GM12891 (cell line): ENCODE measurements around the gene NDUFA11.
"Not testable (repeated sequence)": the region's sequence is repeated elsewhere in the genome, so short reads cannot be mapped to it uniquely, and the experiment has no call there.

ENCODE experiments used
- DNase-seq: peaks from one replicate; pipeline ENCODE4 v3.0.0; 2011; ENCODE audit warnings: low spot score; ENCODE audit not compliant: insufficient read length
- FAIRE-seq: peaks from 2 replicates; lab custom pipeline; 2011; peaks lifted over from hg19 to GRCh38; lab: Jason Lieb, UNC
- PAX5 ChIP-seq: IDR thresholded peaks from 2 replicates; pipeline ENCODE4 v1.6.1; 2011; ENCODE audit warnings: low read length, moderate library complexity, mild to moderate bottlenecking; ENCODE audit not compliant: insufficient read depth, severe bottlenecking
- POLR2A ChIP-seq: IDR thresholded peaks from 2 replicates; pipeline ENCODE4 v1.6.1; 2011; ENCODE audit warnings: low read depth, low read length, control low read depth
- POLR2AphosphoS5 ChIP-seq: IDR thresholded peaks from 2 replicates; pipeline ENCODE4 v1.6.1; 2011; ENCODE audit warnings: low read depth, low read length, control low read depth
- POU2F2 ChIP-seq: IDR thresholded peaks from 2 replicates; pipeline ENCODE4 v1.6.1; 2011; ENCODE audit warnings: low read depth, mild to moderate bottlenecking, control low read depth, low read length, moderate library complexity
- SPI1 ChIP-seq: IDR thresholded peaks from 2 replicates; pipeline ENCODE4 v1.6.1; 2011; ENCODE audit warnings: low read depth, low read length, control low read depth
- TAF1 ChIP-seq: IDR thresholded peaks from 2 replicates; pipeline ENCODE4 v1.6.1; 2011; ENCODE audit warnings: low read depth, low read length, control low read depth

The NDUFA11 gene

DNA sequence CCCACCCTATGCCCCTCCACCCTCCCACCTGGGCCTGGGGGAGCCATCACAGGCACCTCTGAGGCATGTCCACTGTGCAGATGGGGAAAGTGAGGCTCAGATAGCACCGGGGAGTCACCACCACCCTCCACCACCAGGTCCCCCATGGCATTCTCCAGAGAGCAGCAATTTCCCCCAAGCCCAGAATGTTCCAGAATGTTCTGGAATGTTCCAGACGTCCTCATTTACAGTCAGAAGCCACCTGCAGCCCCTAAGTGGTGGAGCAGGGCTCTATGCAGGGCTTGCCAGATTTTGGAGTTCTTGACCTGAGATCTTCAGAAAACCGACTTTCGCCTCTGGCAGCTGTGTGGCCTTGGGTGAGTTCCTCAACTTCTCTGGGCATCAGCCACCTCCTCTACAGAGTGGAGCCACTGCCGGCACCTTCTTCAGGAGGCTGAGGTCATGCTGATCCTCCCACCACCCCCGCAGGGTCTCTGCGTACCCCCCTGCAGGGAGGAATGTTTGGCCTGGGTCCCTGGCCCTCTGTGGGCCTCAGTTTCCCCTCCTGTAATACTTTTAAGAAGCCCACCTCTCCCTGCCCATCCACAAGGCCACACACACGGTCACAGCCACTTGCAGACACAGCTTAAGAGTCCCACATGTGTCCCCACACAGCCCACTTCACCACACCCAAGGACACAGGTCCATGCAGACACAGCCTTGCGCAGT, 39.4 kb downstream of the NDUFA11 start:
- no peak for TF ChIP-seq SPI1
- no peak for TF ChIP-seq POLR2AphosphoS5
- no peak for TF ChIP-seq TAF1
- TF ChIP-seq PAX5, result no peak
- TF ChIP-seq POU2F2, result no peak
- no peak for TF ChIP-seq POLR2A
- FAIRE-seq (no peak), DNase-seq (no peak)

DNA sequence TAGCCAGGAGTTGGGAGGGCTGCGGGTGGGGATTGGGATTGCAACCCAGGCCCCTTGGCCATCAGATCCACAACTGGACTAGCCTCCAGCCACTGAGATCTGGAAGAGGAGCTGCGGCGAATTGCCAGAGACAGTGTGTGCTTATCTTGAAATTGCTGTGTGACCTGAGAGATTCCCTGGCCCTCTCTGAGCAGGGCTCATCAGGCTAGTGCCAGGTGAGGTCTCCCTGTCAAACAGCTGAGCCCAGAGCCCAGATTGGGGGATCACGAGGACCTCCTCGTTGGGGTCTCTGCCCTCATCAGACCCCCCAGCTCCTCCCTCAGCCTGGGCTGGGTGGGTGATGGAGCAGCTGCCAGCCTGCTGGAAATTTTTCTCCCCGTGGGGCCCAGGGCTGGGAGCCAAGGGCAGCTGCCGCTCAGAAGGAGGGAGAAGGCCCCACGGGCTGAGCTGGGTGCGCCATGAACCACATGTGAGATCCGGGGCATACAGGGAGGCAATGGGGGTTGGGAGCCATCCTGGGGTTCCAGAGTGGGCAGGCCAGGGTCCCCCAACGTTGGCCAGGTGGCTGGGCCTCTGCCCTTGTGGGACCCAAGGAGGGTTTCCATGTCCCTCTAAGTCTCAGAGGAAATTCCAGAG, 40.4 kb downstream of the NDUFA11 start:
- TF ChIP-seq PAX5 (no peak), POLR2AphosphoS5 (no peak), TAF1 (no peak), POU2F2 (no peak)
- DNase-seq (no peak), FAIRE-seq (no peak)

DNA sequence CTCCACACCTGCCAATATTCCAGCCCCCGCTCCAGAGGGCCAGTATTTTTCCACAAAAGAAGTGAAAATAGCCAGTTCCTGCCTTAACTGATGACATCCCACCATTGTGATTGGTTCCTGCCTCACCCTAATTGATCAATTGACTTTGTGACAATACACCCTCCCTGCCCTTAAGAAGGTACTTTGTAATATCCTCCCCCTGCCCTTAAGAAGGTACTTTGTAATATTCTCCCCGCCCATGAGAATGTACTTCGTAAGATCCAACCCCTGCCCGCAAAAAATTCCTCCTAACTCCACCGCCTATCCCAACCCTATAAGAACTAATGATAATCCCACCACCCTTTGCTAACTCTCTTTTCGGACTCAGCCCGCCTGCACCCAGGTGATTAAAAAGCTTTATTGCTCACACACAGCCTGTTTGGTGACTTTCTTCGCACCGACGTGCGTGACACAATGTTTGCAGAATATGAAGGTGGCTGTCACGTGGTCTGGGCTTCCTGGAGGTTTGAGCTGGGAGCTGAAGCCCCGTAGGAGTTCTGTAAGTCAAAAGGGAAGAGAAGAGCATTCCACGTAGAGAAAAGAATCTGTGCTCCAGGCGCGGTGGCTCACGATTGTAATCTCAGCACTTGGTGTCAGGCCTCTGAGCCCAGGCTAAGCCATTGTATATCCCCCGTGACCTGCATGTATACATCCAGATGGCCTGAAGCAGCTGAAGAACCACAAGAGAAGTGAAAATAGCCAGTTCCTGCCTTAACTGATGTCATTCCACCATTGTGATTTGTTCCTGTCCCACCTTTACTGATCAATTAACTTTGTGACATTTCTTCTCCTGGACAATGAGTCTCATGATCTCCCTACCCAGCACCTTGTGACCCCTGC, 46.1 kb downstream of the NDUFA11 start:
- TF ChIP-seq SPI1 (no peak), POLR2A (no peak), POLR2AphosphoS5 (no peak), TAF1 (no peak), PAX5 (no peak), POU2F2 (no peak)
- DNase-seq (no peak), FAIRE-seq (no peak)

DNA sequence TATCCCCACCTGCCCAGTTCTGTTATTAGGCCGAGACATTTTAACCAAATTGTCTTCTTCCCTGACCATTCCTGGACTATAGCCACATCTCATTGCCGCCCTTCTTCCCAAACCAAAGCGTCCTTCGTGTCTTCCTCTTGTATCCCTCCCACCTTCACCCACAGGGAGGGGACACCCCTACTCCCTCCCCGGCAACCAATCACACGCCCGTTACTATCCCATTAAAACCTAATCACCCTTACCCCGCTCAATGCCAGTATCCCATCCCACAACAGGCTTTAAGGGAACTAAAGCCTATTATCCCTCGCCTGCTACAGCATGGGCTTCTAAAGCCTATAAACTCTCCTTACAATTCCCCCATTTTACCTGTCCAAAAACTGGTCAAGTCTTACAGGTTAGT, 48.4 kb downstream of the NDUFA11 start:
- DNase-seq, FAIRE-seq: not testable (repeated sequence)

DNA sequence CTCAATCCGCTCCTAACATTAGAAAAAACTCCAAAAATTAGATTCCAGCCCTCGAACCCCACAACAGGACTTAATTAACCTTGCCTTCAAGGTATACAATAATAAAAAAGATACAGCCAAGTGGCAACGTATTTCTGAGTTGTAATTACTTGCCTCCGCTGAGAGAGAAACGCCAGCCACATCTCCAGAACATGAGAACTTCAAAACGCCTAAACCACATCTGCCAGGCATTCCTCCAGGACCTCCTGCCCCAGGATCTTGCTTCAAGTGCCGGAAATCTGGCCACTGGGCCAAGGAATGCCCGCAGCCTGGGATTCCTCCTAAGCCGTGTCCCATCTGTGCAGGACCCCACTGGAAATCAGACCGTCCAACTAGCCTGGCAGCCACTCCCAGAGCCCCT, 49.5 kb downstream of the NDUFA11 start:
- not testable (repeated sequence) for FAIRE-seq, DNase-seq

DNA sequence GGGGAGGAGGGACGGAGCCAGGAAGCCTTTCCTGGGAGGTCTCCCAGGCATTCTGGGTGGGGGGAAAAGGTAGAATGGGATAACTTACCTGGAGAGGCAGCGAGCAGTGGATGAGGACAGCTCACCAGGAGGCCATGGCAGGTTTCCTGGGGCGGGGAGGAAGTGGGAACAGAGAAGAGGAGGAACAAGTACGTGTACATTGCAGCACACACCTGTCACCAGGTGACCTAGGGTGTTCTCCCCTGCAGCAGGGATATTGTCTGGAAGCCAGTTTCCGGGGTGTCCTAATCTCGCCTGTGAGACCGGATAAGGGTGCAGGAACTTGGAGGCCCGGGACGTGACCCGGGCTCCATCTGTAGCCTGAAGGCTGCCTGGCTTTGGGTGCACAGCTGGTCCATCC, 52.3 kb downstream of the NDUFA11 start, which contains the start of gene FUT3:
Gene FUT3, minus strand, starts transcription at position 148 of the 400 bp plus-strand sequence.
- no peak for TF ChIP-seq SPI1
- TF ChIP-seq POLR2AphosphoS5, result no peak
- no peak for TF ChIP-seq POLR2A
- no peak for TF ChIP-seq POU2F2
- TF ChIP-seq TAF1, result no peak
- TF ChIP-seq PAX5, result no peak
- DNase-seq (no peak), FAIRE-seq (no peak)

DNA sequence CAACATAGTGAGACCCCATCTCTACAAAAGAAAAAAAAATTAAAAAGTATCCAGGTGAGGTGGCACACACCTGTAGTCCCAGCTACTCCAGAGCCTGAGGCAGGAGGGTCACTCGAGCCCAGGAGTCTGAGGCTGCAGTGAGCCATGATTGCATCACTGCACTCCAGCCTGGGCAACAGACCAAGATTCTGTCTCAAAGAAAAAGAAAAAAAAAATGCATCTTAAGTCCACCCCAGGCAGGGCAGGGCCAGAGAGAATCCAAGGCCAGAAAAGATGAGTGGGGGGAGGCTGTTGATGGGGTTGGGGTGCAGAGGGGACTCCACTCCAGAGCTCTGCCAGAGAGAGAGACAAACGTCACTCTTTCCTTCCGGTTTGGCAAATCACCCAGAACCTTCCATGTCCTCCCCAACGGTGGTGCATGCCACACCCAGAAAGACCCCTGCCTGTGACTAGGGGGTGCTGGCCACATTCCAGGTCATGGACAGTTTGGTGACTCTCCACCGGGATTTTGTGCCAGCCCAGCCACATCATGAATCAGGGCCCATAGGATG, 52.8 kb downstream of the NDUFA11 start:
- FAIRE-seq (no peak), DNase-seq (no peak)
- TF ChIP-seq SPI1 (no peak), TAF1 (no peak)

DNA sequence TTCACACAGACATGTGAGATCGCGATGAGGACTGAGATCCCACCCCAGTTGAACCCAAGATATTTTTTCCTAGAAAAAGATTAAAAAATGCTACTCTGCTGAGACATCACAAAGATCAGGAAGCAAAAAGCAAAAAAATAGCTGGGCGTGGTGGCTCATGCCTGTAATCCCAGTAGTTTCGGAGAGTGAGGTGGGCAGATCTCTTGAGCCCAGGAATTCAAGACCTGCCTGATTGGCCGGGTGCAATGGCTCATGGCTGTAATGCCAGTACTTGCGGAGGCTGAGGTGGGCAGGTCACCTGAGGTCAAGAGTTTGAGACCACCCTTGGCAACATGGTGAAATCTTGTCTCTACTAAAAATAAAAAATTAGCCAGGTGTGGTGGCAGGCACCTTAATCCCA, 53.4 kb downstream of the NDUFA11 start:
- DNase-seq (no peak), FAIRE-seq (no peak)
- no peak for TF ChIP-seq POLR2A

DNA sequence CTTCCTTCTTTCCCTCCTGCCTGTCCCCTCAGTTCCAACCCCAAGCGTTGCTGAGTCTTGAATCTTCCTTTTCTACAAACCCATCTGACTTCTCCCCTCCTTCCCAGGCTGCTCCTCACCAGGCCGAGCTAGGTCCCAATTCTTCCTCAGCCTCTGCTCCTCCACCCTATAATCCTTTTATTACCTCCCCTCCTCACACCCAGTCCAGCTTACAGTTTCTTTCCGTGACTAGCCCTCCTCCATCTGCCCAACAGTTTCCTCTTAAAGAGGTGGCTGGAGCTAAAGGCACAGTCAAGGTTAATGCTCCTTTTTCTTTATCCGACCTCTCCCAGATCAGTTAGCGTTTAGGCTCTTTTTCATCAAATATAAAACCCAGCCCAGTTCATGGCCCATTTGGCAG, 55.0 kb downstream of the NDUFA11 start:
- not testable (repeated sequence) for DNase-seq, FAIRE-seq

DNA sequence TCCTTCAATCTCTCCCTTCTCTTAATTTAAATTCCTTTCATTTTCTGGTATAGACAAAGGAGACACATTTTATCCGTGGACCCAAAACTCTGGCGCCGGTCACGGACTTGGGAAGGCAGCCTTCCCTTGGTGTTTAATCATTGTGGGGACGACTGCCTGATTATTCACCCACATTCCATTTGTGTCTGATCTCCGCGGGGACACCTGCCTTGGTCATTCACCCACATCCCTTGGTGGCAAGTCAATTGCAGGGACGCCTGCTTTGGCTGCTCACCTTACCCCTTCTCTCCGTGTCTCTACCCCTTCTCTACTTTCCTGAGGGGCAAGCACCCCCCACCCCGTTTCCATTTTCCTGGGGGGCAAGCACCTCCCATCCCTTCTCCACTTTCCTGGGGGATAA, 55.7 kb downstream of the NDUFA11 start:
- not testable (repeated sequence) for DNase-seq, FAIRE-seq
